GM19239 (cell line): ENCODE measurements around the gene REPIN1.

Experiments
- DNase-seq: peaks from one replicate; pipeline ENCODE4 v3.0.0; 2011; ENCODE audit warnings: low spot score; ENCODE audit not compliant: insufficient read length
- FAIRE-seq: peaks from 2 replicates; lab custom pipeline; 2011; peaks lifted over from hg19 to GRCh38; lab: Jason Lieb, UNC

Gene REPIN1

GRCh38 chr7:150415161-150416153, 46.8 kb downstream of the REPIN1 start:
- DNase-seq, result no peak
- no peak for FAIRE-seq

DNA sequence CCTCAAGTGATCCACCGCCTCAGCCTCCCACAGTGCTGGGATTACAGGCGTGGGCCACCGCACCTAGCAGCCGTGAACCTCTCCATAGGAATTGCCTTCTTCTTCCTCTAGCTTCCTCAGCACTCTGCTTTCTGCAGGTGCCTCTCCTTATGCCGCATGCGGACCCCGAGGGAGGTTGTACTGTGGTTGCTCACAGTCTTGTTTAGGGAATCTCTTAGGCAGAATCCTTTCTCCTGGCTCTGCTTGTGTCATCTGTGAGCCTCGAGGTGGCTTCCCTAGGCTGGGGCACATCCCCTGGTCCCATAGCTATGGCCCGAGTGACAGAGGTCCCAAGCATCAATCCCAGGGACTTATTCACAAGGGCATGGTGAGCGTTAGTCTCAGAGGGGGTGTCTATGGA, 48.6 kb downstream of the REPIN1 start:
- no peak for FAIRE-seq

DNA sequence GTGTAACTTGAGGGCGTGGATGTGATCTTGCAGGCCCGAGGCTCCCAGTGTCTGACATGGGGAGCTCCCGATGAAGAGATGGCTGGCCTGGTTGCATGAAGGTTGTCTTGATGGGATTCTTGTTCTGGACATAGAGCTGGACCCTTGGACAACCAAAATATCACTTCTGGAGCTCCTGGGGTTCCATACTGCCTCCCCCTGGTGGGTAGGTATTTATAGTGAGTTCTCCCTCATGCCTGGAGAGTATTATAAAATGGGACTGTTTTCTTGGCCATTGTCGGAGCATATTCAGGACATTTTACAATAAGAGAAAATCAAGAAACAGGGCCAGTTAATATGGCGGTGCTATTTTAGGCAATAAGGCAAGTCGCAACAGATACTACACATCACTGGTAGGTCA, 49.2 kb downstream of the REPIN1 start:
- FAIRE-seq (no peak), DNase-seq (no peak)

More for the DNA sequence above, 48.6 kb downstream of the REPIN1 start:
- no peak for DNase-seq

DNA sequence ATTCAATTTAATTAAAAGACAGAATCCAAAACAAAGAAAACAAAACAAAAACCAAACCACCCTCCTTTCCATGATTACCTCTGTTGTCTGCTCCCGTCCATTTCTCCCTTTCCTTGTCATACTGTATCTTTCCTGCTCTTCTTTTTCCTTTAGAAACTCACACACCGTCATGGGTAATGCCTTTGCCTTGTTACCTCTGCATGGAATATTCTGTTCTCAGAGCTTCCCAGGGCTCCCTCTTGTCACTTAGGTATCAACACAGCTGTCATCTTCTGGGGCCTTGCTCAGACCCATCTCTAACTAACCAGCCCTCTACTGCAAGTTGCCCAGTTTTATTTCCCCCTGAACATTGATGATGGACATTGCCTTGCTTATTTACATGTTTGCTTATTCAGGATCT, 51.6 kb downstream of the REPIN1 start:
- DNase-seq, result no peak
- no peak for FAIRE-seq

DNA sequence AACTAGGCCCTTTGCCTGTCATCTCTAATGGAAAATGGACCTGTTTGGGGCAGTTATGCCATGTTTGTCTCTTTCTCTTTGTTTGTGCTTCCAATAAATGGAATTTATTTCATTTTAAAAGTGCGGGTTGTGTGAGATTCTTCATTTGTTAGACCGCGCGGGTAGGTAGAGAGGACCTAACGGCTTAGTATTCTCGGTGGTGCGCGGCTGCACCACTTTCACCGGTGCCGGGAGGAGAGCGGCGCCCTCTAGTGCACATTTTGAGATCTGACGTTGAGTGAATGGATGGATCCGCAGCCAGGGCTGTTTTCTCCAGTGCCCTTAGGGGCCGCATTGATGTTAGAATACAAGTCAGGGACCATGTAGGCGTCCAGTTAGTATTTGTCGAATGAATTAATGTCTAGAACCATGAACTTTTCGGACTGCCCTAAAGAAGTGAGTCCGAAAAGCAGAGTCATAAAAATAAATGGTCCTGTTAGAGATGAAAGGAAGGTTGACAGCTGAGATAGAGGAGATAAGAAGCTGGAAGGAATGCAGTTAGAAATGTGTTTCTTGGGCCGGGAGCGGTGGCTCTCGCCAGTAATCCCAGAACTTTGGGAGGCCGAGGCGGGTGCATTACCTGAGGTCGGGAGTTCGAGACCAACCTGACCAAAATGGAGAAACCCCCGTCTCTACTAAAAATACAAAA, 52.5 kb downstream of the REPIN1 start:
- DNase-seq (no peak), FAIRE-seq (peak; percentile 94)

DNA sequence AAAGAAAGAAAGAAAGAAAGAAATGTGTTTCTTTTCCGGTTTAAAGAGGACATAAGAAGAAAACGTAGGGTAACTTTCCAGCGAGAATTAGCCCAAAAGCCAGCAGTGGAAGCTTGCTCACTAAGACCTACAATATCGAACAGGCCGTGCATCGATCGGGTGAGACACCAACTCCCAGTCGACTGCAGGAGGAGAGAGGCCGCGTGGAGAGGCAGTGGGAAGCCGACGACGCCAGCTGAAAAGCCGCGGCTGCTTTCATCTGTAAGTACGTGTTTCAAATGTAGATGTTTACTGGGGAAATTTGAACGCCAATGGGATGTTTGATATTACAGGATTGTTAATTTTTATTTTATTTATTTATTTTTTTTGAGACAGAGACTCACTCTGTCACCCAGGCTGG, 53.2 kb downstream of the REPIN1 start:
- FAIRE-seq, result no peak
- DNase-seq, result no peak
